ENCODE data around the gene DRG2. TPM values are rescaled to one million over a fixed set of nuclear protein-coding genes. Genes with fewer than 3 reads are reported as not detected.

DRG2 gene
- total and polyA plus RNA-seq, 2 of the 13 experiments (the other 11 are each of a cell fraction or from before 2014, with no cell fraction given): 20.1 to 26.6 TPM

DNA sequence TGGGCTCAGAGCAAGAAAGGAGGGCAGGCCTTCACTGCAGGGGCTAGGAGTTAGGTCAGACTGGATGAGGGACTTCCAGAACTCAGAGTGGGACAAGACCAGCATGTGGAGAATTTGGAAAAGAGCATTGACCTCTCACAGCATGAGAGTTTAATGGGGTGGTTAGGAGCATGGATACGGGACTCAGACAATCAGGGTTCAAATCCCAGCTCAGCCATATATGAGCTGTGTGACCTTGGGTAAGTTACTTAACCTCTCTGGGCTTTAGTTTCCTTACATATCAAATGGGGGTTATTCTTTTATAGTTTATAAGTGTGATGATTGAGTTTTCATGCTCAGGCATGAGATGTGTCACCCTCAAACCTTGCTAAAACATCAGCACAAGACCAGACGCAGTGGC, 58.5 kb downstream of the DRG2 start:
- Histone ChIP-seq H3K36me3 (replicated peaks in 1 of 2; ENCODE audit: control insufficient read depth in 1 of 2, insufficient read depth in 2 of 2, low read length in 2 of 2) (no peaks in the 10 kb centered on the region), H3K79me2 (ENCODE audit: insufficient read depth, low read length) (no peaks in the 10 kb centered on the region), H3K4me1 (ENCODE audit: insufficient read depth, low read length) (peaks cover under 1% of the 10 kb centered on the region; the same call in 1 of the 2 replicates), H3K9me3 (ENCODE audit: low read length) (no peaks in the 10 kb centered on the region), H4K20me1 (ENCODE audit: insufficient read depth, low read length) (no peaks in the 10 kb centered on the region), H3K27me3 (ENCODE audit: control insufficient read depth in 1 of 2, insufficient read depth in 2 of 2, low read length in 2 of 2) (peaks cover 3 to 10% of the 10 kb centered on the region in 2 experiments; a peak in 3 of 5 replicates), H3K4me2 (ENCODE audit: low read depth, low read length) (no peak overlapping the region), H2AFZ (ENCODE audit: low read length) (no peak overlapping the region), H3K4me3 (replicated peaks in 1 of 3; ENCODE audit: insufficient read depth in 1 of 3, low read depth in 2 of 3, low read length in 3 of 3) (no peak overlapping the region), H3K27ac (ENCODE audit: extremely low read length, insufficient read depth, low read length) (no peak overlapping the region), H3K9ac (ENCODE audit: insufficient read depth, low read depth, low read length) (no peak overlapping the region)
- intact Hi-C loops (cut with micrococcal nuclease; ENCODE audit: unreplicated experiment) (no loop called here), in situ Hi-C loops (cut with HindIII; ENCODE audit: extremely low pct_ligation_motif_present, low pct_unique_long_range_greater_than_20kb) (no loop called here)
- TF ChIP-seq HHEX (CRISPR knock-in tag; IDR thresholded peaks at IDR 0.05): no peak
- TF ChIP-seq MAF1 (CRISPR knock-in tag; IDR thresholded peaks at IDR 0.05; ENCODE audit: borderline replicate concordance): no peak
- TF ChIP-seq, protein P1, sequence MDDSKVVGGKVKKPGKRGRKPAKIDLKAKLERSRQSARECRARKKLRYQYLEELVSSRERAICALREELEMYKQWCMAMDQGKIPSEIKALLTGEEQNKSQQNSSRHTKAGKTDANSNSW (CRISPR knock-in tag; IDR thresholded peaks at IDR 0.05; ENCODE audit: borderline replicate concordance): no peak
- no peak for TF ChIP-seq NCOA5 (CRISPR knock-in tag; IDR thresholded peaks at IDR 0.05)
- peak; percentile 69; the same call in 1 of the 2 replicates for TF ChIP-seq ZNF768 (CRISPR knock-in tag; IDR thresholded peaks at IDR 0.05)
- WGBS (ENCODE audit: low lambda C conversion rate): 50% methylated on average over 2 of the region's 2 CpGs
- ATAC-seq (no peak), DNase-seq (ENCODE audit: low spot score) (no peak), FAIRE-seq (no peak)
- POLR2A ChIA-PET: no interaction called here
- BruUV-seq (replicated peaks): no TSS peak
- CTCF ChIA-PET (ENCODE audit: low intra/inter-chr PET ratio, low total read pairs): no interaction called here

GRCh38 chr17:18146980-18147379, 59.2 kb downstream of the DRG2 start:
- no peaks in the 10 kb centered on the region for H3K36me3 ChIP-seq (replicated peaks in 1 of 2; ENCODE audit: control insufficient read depth in 1 of 2, insufficient read depth in 2 of 2, low read length in 2 of 2)
- H3K79me2 ChIP-seq (ENCODE audit: insufficient read depth, low read length): no peaks in the 10 kb centered on the region
- intact Hi-C loops (cut with micrococcal nuclease; ENCODE audit: unreplicated experiment) (no loop called here), in situ Hi-C loops (cut with HindIII; ENCODE audit: extremely low pct_ligation_motif_present, low pct_unique_long_range_greater_than_20kb) (no loop called here)
- no peak overlapping the region for H3K9ac ChIP-seq (ENCODE audit: insufficient read depth, low read depth, low read length)
- DNase-seq (ENCODE audit: low spot score): no peak
- 33% methylated on average over 2 of the region's 3 CpGs for WGBS (ENCODE audit: low lambda C conversion rate)
- CTCF ChIA-PET (ENCODE audit: low intra/inter-chr PET ratio, low total read pairs): no interaction called here
- no peak overlapping the region for H3K4me2 ChIP-seq (ENCODE audit: low read depth, low read length)
- no peak for TF ChIP-seq HMGA1 (CRISPR knock-in tag; conservative IDR thresholded peaks at IDR 0.05)
- no peak for TF ChIP-seq DMTF1 (CRISPR knock-in tag; IDR thresholded peaks at IDR 0.05)
- TF ChIP-seq ZNF768 (CRISPR knock-in tag; IDR thresholded peaks at IDR 0.05): peak; percentile 89
- no TSS peak for BruUV-seq (replicated peaks)
- no peaks in the 10 kb centered on the region for H3K9me3 ChIP-seq (ENCODE audit: low read length)
- H4K20me1 ChIP-seq (ENCODE audit: insufficient read depth, low read length): no peaks in the 10 kb centered on the region
- H3K4me1 ChIP-seq (ENCODE audit: insufficient read depth, low read length): no peaks in the 10 kb centered on the region
- no peak overlapping the region for H3K27ac ChIP-seq (ENCODE audit: extremely low read length, insufficient read depth, low read length)
- H2AFZ ChIP-seq (ENCODE audit: low read length): no peak overlapping the region
- POLR2A ChIA-PET: no interaction called here
- ATAC-seq: no peak
- FAIRE-seq: no peak
- peaks cover 3 to 10% of the 10 kb centered on the region in 2 experiments; a peak in 3 of 5 replicates for H3K27me3 ChIP-seq (ENCODE audit: control insufficient read depth in 1 of 2, insufficient read depth in 2 of 2, low read length in 2 of 2)
- H3K4me3 ChIP-seq (replicated peaks in 1 of 3; ENCODE audit: insufficient read depth in 1 of 3, low read depth in 2 of 3, low read length in 3 of 3): no peak overlapping the region

All from HepG2 (cell line).